Keratinocyte (primary cell): ENCODE data around the gene STAMBPL1. TPM values are rescaled to one million over a fixed set of nuclear protein-coding genes. Genes with fewer than 3 reads are reported as not detected.
"Not testable (repeated sequence)": the region's sequence is repeated elsewhere in the genome, so short reads cannot be mapped to it uniquely, and the experiment has no call there.

Source experiments
- DNase-seq: peaks from one replicate; pipeline ENCODE4 v3.0.0-alpha.2; 2011; ENCODE audit warnings: low read depth, missing footprints, low spot score
- FAIRE-seq: peaks from 2 replicates; lab custom pipeline; 2011; peaks lifted over from hg19 to GRCh38; lab: Jason Lieb, UNC
- H2AFZ ChIP-seq: 2 replicates; pipeline ENCODE4 v1.6.0; 2012; ENCODE audit warnings: low read length, control low read depth, inconsistent platforms; ENCODE audit not compliant: control insufficient read depth
- H3K27ac ChIP-seq: 2 replicates; pipeline ENCODE4 v1.5.1; 2011; ENCODE audit warnings: low read length; ENCODE audit not compliant: control insufficient read depth, insufficient read depth
- H3K27me3 ChIP-seq: 3 replicates; pipeline ENCODE4 v1.6.0; 2011; ENCODE audit warnings: low read length; ENCODE audit not compliant: control insufficient read depth, insufficient read depth; ENCODE audit errors: extremely low read depth
- H3K36me3 ChIP-seq, 2 experiments: 2 replicates in 1 of 2; 3 replicates in 1 of 2; pipeline ENCODE4 v1.5.1; 2011; ENCODE audit warnings: low read length in 2 of 2, mild to moderate bottlenecking in 1 of 2; ENCODE audit not compliant: control insufficient read depth in 2 of 2, insufficient read depth in 2 of 2; ENCODE audit errors: extremely low read depth in 1 of 2
- H3K4me1 ChIP-seq: 3 replicates; pipeline ENCODE4 v1.5.1; 2011; ENCODE audit warnings: low read length; ENCODE audit not compliant: control insufficient read depth, insufficient read depth; ENCODE audit errors: extremely low read depth
- H3K4me2 ChIP-seq: 3 replicates; pipeline ENCODE4 v1.6.0; 2011; ENCODE audit warnings: low read depth, low read length; ENCODE audit not compliant: control insufficient read depth, insufficient read depth; ENCODE audit errors: extremely low read depth
- H3K4me3 ChIP-seq, 3 experiments: fragments of 200-600 bp in 1 of 3; sonication (generic) in 1 of 3; 2 replicates in 2 of 3; 3 replicates in 1 of 3; pipeline ENCODE4 v1.5.1; 2011 to 2016; ENCODE audit warnings: low read length in 3 of 3, mild to moderate bottlenecking in 3 of 3, control low read depth in 2 of 3, inconsistent platforms in 1 of 3, low read depth in 1 of 3, mixed read lengths in 1 of 3, mixed run types in 1 of 3, moderate library complexity in 1 of 3; ENCODE audit not compliant: control insufficient read depth in 2 of 3, insufficient read depth in 2 of 3; ENCODE audit errors: extremely low read depth in 1 of 3
- H3K79me2 ChIP-seq: 2 replicates; pipeline ENCODE4 v1.6.0; 2012; ENCODE audit warnings: low read length; ENCODE audit not compliant: control insufficient read depth, insufficient read depth
- H3K9ac ChIP-seq: 3 replicates; pipeline ENCODE4 v1.6.0; 2011; ENCODE audit warnings: low read length; ENCODE audit not compliant: control insufficient read depth, insufficient read depth; ENCODE audit errors: extremely low read depth
- H3K9me1 ChIP-seq: 3 replicates; pipeline ENCODE4 v1.6.0; 2011; ENCODE audit warnings: low read length; ENCODE audit not compliant: control insufficient read depth, insufficient read depth; ENCODE audit errors: extremely low read depth
- H3K9me3 ChIP-seq: 2 replicates; pipeline ENCODE4 v1.5.1; 2012; ENCODE audit warnings: low read depth, low read length; ENCODE audit not compliant: control insufficient read depth
- H4K20me1 ChIP-seq: 3 replicates; pipeline ENCODE4 v1.6.0; 2011; ENCODE audit warnings: low read length; ENCODE audit not compliant: control insufficient read depth, insufficient read depth; ENCODE audit errors: extremely low read depth
- CTCF ChIP-seq, 3 experiments: IDR thresholded peaks in 1 of 3; conservative IDR thresholded peaks in 1 of 3; optimal IDR thresholded peaks in 1 of 3; 2 replicates in 2 of 3; 3 replicates in 1 of 3; pipeline versions ENCODE3 to v1.5.1; 2011; ENCODE audit warnings: low read length in 3 of 3, mild to moderate bottlenecking in 3 of 3, moderate library complexity in 2 of 3, control low read depth in 1 of 3, inconsistent platforms in 1 of 3; ENCODE audit not compliant: insufficient read depth in 2 of 3; ENCODE audit errors: extremely low read depth in 1 of 3
- EZH2 ChIP-seq: IDR thresholded peaks from one replicate; pipeline ENCODE4 v1.6.1; 2012; ENCODE audit warnings: inconsistent platforms, mild to moderate bottlenecking, low read length, moderate library complexity
- dilution Hi-C: fragments of 300-500 bp; cut with MboI; formaldehyde crosslinking; loops from one replicate; pipeline ENCODE4 v1.7.0; 2020; ENCODE audit warnings: low sequenced_read_pairs; ENCODE audit not compliant: extremely low pct_ligation_motif_present
- polyA plus RNA-seq, 5 experiments: library from polyadenylated mRNA; depleted of rRNA in 3 of 5; stranded (reverse) in 3 of 5; stranded (forward) in 1 of 5; unstranded in 1 of 5; fragments of >200 nt; gene quantifications; 1 replicate in 1 of 5; 2 replicates in 3 of 5; 3 replicates in 1 of 5; pipeline versions ENCODE4 v1.2.1 to v1.2.3, GENCODE V29; 2011 to 2012; ENCODE audit warnings: missing spikeins in 2 of 5, low read depth in 1 of 5, low replicate concordance in 1 of 5

Gene STAMBPL1
- polyA plus RNA-seq, 1 donor (not counting 4 experiments of a cell fraction or from before 2014, with no cell fraction given): 9.0 TPM

GRCh38 chr10:88928254-88928653 lies 48.2 kb downstream of the STAMBPL1 start:
- H3K4me1 ChIP-seq: peaks cover 4% of the 10 kb centered on the region
- H3K36me3 ChIP-seq: peaks cover 0 to 5% of the 10 kb centered on the region in 2 experiments
- no peaks in the 10 kb centered on the region for H3K9me1 ChIP-seq
- no peaks in the 10 kb centered on the region for H3K27me3 ChIP-seq
- H3K4me2 ChIP-seq: no peak overlapping the region
- dilution Hi-C loops: no loop called here
- no peak overlapping the region for H3K4me3 ChIP-seq
- no peaks in the 10 kb centered on the region for H3K9me3 ChIP-seq
- H3K27ac ChIP-seq: no peak overlapping the region
- DNase-seq: no peak
- H3K79me2 ChIP-seq: no peaks in the 10 kb centered on the region
- TF ChIP-seq CTCF (optimal IDR thresholded peaks at IDR 0.05 in 1 of 3, IDR thresholded peaks at IDR 0.05 in 1 of 3, conservative IDR thresholded peaks at IDR 0.05 in 1 of 3; ENCODE audit: extremely low read depth in 1 of 3, insufficient read depth in 2 of 3, low read length in 3 of 3): no peak
- no peak for TF ChIP-seq EZH2
- no peak for FAIRE-seq
- no peak overlapping the region for H2AFZ ChIP-seq
- no peak overlapping the region for H3K9ac ChIP-seq
- H4K20me1 ChIP-seq: no peaks in the 10 kb centered on the region

GRCh38 chr10:88931548-88931947 lies 51.5 kb downstream of the STAMBPL1 start:
- no peak overlapping the region for H3K27ac ChIP-seq
- H3K9me1 ChIP-seq: no peaks in the 10 kb centered on the region
- no peaks in the 10 kb centered on the region for H3K36me3 ChIP-seq
- no peak overlapping the region for H3K4me2 ChIP-seq
- dilution Hi-C loops: no loop called here
- H3K4me1 ChIP-seq: peaks cover 9% of the 10 kb centered on the region
- no peak for FAIRE-seq
- TF ChIP-seq EZH2 (no peak), CTCF (optimal IDR thresholded peaks at IDR 0.05 in 1 of 3, IDR thresholded peaks at IDR 0.05 in 1 of 3, conservative IDR thresholded peaks at IDR 0.05 in 1 of 3; ENCODE audit: extremely low read depth in 1 of 3, insufficient read depth in 2 of 3, low read length in 3 of 3) (no peak)
- no peak overlapping the region for H3K4me3 ChIP-seq
- no peaks in the 10 kb centered on the region for H3K79me2 ChIP-seq
- no peak overlapping the region for H2AFZ ChIP-seq
- no peaks in the 10 kb centered on the region for H3K9me3 ChIP-seq
- no peaks in the 10 kb centered on the region for H3K27me3 ChIP-seq
- DNase-seq: no peak
- no peaks in the 10 kb centered on the region for H4K20me1 ChIP-seq
- no peak overlapping the region for H3K9ac ChIP-seq

- H3K27me3 ChIP-seq, DNase-seq, H3K79me2 ChIP-seq, H3K4me3 ChIP-seq, H3K27ac ChIP-seq, H3K9me3 ChIP-seq, H3K9ac ChIP-seq, H3K4me1 ChIP-seq, H2AFZ ChIP-seq, H3K9me1 ChIP-seq, H4K20me1 ChIP-seq, H3K4me2 ChIP-seq, H3K36me3 ChIP-seq, dilution Hi-C loops, FAIRE-seq: not testable (repeated sequence)
Observed at GRCh38 chr10:88932029-88932428, 52.0 kb downstream of the STAMBPL1 start.
